Stimulated activated CD8-positive, alpha-beta memory T cell treated with anti-CD3 and anti-CD28 coated beads, Interleukin-15, amount 100 ng/mL, for 48 hours (primary cell): Measurements from ENCODE around the gene SLC48A1.
"Not testable (repeated sequence)": the region's sequence is repeated elsewhere in the genome, so short reads cannot be mapped to it uniquely, and the experiment has no call there.

Source experiments
- DNase-seq, 2 donors: peaks; one replicate each; pipeline ENCODE4 v3.0.0-alpha.2; 2020; ENCODE audit warnings: low read depth in 2 of 2

Gene SLC48A1

DNA sequence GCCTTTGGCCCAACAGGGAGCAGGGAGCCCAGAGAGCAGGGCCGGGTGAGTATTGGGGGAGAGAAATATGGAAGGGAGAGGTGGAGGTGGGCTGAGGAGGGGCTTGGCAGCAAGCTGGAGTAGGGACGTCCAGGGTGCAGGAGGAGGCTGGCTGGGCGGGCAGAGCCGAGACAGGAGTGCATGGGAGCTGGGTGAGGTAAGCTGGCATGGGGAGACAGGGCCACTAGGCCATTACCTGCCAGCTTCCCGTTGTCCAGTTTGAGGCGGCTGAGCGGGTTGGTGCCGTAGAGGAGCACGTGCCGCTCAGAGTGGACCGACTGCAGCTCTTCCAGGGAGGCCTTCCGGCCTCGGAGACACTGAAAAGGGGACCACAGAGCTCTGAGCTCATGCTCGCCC lies 18.3 kb downstream of the SLC48A1 start:
- DNase-seq: no peak

DNA sequence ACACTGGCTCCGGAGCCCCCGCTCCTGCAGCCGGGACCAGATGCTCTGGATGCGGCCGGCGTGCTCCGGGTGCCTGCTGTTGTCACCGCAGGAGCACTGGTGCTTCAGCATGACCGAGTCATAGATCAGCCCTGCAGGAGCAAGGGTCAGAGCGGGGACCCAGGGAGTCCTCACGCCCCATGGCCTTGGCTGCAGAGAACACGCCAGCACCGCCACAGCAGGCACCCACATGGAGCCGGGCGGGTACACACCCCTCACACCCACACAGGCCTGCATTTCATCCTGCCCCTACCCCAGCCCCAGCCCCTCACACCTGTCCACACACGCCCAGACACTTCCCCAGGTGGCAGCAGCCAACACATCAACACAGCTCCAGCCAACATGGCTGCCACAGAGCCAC lies 18.8 kb downstream of the SLC48A1 start:
- DNase-seq: no peak

DNA sequence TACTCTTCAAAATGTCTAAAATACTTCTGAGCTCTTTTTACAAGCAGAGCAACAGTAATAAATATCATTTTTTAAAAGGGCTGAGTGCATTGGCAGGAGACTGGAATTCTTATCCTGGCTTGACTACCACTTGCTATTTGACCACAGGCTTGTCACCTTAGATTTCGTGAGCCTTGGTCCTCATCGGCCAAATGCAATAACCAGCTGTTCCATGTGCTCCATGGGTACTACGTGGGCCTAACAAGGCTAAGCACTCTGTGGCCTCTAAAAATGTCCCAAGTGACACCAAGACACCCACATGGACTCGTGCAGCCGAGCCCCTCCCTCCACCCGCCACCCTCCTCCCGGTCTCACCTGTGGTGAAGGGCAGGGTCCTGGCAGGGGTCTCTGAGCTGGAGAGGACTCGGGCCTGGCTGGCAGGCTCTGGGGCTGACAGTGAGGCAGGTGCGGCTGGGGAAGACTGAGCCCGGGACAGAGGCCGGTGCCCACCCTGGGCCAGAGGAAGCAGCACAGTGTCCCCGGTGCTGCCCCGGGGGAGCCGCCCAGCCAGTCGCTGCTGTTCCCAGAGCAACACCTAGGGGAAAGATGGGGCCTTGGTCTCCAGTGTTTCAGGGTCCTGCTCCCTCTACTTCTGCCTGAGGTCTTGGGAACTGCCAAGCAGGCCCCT lies 20.1 kb downstream of the SLC48A1 start:
- no peak for DNase-seq

DNA sequence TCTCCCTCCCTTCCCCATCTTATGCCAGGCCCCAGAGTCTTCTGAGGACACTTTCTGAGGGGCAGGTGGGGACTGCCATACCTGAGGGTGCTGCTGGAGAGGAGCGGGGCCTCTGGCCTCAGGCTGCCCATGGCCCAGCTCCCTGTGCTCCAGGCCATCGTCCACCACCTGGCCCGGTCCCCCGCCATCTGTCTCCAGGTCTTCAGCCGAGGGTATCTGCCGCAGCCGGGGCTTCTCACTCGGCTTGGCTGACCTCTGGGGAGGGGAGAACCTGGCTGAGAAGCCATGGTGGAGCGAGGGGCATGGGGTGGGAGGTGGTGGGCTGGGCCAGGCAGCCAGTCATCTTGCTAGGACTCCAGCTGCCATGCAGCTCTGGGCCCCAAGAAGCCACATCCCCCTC lies 21.6 kb downstream of the SLC48A1 start:
- no peak for DNase-seq

DNA sequence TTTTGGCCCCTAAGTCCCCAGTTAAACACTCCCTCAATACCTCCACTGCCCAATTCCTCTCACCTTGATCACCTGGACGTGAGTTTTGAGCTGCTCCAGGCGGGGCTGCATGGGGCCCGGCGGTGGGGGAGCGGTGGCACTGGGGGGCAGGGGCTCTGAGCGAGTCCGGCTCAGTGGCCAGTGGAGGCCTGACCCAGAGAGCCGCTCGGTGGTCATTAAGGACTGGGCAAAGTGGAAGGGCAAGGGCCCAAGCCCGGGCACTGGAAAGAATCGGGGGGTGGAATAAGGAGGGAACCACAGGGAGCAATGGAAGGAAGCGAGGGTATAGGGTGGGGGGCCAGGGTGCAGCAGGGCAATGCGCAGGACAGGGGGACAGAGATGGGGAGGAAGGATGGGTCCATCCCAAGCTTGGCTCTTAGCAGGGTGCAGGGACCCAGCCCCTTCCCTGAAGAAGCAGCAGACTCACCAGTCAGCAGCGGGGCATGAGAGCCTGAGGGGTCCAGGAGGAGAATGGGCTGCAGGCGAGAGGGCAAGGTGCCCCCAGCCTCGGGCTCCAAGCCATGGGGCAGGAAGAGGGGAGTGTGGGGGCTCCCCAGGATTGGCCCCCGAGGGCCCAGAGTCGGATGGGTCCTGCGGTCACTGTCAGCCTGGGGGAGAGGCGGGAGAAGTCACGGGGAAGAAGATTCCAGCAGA lies 22.2 kb downstream of the SLC48A1 start:
- DNase-seq: no peak

- no peak for DNase-seq
Measured at GRCh38 chr12:47795814-47796411, 22.9 kb downstream of the SLC48A1 start.

DNA sequence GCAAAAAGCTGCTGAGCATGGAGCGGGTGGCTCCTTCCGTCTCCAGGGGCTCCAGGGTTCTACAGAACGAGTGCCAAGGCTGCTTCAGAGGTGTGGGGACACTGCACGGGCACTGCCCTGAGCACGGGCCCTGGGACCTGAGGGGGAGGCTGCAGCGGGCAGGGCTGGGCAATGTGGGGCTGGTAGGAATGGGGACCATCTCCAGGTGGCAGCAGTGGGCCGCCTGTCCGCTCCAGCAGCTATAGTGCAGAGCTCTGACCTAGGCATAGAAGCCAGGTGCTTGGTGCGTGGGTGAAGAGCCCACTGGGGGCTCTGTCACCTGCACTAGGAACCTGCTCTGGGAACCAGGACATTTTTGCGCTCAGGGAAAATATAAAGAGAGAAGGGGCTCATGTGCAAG lies 24.4 kb downstream of the SLC48A1 start:
- DNase-seq: no peak

DNA sequence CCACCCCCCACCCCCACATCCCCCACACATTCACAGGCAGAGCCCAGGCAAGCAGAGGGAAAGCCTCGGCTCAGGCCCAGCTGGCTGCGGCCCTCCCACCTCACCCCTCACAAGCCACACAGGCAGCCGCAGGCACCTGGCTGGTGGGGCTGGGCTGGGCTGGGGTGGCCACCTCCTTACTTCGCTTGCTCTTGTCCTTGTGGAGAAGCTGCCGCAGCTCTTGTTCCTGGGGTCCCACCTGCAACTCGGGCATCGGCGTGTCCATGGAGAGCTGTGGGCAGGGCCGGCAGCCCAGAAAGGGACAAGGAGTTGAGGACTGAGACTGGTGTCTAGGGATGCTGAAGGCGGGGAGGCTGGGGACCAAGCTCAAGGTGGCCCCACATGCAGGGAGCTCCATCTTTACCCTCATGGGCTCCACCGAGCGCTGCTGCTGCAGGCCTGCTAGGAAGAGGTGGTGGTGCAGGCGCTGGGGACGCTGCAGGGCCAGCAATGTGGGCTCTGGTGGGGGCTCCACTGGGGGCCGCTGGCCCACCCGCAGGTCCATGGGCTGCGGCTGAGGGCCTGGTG lies 25.4 kb downstream of the SLC48A1 start:
- no peak for DNase-seq

GRCh38 chr12:47799357-47799955 lies 26.4 kb downstream of the SLC48A1 start:
- no peak for DNase-seq

DNA sequence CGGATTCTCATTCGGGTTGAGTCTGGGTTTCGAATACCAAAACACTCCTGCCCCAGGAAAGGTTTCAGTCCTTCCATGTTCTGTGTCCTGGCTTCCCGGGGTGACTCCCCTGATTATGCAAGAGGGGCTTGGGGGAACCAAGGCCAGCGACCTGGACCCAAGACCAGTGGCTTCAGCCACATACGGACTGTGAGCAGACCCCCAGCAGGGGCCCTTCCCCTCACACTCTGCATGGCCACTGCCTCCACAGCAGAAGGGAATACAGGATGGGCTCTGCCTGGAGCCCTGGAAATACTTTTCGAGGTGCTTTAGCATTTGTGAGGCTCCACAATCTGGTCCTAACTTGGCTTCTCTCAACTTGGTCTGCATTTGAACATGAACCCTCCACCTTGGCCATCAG lies 27.5 kb downstream of the SLC48A1 start:
- DNase-seq: no peak

DNA sequence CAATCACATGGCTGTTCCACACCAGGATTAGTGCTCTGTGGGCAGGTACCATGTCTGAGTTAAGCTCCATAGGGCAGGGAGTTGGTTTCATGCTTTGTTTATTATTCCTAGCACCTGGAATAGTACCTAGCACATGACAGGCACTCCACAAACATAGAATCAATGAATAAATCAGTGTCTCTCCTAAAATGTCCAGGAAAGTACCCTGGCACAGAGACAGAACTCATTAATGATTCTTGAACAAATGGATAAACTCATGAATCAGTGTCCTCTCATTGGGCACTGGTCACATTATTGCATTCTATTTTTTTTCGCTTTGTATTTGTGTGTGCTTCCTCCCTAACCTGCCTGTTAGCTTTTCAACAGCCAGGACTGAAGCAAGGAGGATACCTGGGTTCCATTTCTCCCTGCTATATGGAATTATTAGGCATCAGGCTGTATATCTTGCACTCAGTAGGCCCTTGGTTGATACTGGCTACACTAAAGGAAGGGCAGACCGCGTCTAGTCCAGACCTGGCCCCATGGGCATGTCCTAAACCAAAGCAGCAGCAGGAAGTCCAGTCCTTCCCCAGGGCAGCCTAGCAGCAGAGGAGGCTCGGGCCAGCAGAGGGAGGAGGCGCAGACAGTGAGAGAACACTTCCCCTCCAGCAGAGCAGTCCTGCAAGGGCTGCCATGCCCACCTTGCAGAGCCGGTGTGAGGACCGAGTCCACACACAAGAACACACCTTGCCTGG lies 28.3 kb downstream of the SLC48A1 start:
- no peak for DNase-seq

- DNase-seq: no peak
Measured at GRCh38 chr12:47801904-47802246, 28.8 kb downstream of the SLC48A1 start.

- no peak for DNase-seq
Measured at GRCh38 chr12:47802312-47802711, 29.3 kb downstream of the SLC48A1 start.

DNA sequence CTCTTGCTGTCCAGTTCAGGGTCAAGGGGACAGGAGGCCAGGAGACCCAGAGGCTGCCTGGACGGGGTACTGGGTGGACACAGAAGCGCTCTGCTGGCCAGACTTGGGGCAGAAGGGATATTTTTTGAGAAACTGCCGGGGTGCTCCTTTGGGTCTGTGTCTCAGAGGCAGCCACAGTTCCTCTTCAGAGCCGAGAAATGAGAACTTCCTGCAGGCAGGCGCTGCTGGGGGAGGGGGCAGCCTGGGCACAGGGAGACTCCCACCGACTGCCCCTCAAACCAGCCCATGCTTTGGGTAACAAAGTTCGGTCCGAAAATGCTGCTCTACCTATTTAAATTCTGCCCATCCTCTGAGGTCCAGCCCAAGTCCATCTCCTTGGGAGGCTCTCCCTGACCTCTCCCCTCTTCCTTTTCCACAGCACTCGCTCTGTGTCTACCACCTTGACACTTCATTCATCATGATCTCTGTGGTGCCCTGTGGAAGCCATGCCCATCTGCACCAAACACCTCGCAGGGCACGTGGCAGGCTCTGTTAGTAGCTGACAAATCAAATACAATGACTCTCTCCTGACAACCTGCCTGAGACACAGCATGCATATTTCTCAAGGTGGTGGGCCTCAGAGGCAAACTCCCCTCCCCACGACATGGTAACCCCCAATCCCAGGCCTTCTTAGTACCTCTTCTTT lies 30.3 kb downstream of the SLC48A1 start:
- DNase-seq: no peak

GRCh38 chr12:47804171-47804570 lies 31.1 kb downstream of the SLC48A1 start:
- no peak for DNase-seq

GRCh38 chr12:47805417-47805816 lies 32.4 kb downstream of the SLC48A1 start:
- DNase-seq: no peak

GRCh38 chr12:47807338-47807737 lies 34.3 kb downstream of the SLC48A1 start:
- no peak for DNase-seq

GRCh38 chr12:47808050-47808449 lies 35.0 kb downstream of the SLC48A1 start:
- peak; percentile 75 to 84 for DNase-seq

DNA sequence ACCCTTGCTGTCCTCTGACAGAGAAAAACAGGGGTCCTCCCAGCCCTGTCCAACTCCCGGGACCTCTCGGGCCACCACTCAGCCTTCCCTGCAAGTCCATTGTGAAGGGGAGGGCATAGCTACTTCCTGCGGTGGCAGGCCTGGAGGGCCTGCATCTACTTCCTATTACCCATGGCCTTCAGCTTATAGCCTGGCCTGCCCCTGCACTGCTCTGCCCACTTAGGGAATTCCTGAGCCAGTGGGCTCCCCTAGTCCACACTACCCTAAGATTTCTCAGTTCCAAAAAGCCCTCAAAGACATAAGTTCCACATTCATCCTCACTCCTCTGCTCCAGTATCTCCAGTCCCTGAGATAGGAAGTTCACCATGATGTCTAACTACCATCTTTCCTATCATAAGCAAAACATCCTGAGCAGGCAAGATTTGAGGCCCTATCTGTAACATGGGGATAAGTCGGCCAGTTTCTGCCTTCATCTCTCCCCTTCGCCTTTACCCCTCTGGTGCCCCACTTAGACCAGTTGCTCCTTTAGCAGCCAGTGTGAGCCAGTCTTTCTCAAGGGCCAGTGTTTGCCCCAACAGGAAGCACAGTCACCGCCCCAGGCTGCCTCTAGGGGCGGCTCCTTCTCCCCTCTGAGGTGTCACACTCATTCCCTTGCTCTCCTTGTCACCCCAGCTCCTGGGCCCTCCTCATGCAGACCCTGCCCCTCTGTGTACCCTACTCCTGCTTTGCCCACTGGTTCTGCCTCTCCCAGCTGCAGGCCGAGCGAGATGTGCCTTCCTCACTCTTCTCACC lies 35.7 kb downstream of the SLC48A1 start:
- DNase-seq: peak; percentile 58 to 61

- not testable (repeated sequence) for DNase-seq
Measured at GRCh38 chr12:47809518-47809917, 36.5 kb downstream of the SLC48A1 start.

GRCh38 chr12:47811072-47811396 lies 38.0 kb downstream of the SLC48A1 start:
- DNase-seq: no peak
